ENCODE results near the gene YTHDF2.

DNA sequence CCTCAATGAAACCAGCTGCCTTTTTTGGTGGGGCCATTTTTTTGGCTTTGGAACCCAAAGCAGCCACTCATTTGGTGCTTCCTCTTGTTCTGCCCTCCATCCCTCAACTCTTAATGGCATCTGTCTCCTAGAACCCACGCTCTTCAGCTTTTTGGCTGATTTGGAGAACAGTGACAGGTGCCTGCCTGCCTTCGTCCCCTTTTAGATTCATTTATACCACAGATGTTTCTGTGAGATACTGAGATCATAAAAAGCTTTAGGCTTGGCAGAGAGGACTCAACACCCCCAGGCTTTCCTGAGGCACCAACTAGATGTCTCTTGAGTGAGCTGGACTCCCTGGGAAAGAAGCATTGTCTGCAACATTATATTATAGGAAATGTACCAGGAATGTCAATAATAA is 20.4 kb upstream of the YTHDF2 start:
- no peak for TF ChIP-seq POLR2A (IDR thresholded peaks at IDR 0.05)
- TF ChIP-seq, protein P1, sequence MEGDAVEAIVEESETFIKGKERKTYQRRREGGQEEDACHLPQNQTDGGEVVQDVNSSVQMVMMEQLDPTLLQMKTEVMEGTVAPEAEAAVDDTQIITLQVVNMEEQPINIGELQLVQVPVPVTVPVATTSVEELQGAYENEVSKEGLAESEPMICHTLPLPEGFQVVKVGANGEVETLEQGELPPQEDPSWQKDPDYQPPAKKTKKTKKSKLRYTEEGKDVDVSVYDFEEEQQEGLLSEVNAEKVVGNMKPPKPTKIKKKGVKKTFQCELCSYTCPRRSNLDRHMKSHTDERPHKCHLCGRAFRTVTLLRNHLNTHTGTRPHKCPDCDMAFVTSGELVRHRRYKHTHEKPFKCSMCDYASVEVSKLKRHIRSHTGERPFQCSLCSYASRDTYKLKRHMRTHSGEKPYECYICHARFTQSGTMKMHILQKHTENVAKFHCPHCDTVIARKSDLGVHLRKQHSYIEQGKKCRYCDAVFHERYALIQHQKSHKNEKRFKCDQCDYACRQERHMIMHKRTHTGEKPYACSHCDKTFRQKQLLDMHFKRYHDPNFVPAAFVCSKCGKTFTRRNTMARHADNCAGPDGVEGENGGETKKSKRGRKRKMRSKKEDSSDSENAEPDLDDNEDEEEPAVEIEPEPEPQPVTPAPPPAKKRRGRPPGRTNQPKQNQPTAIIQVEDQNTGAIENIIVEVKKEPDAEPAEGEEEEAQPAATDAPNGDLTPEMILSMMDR (IDR thresholded peaks at IDR 0.05 in 4 of 5, conservative IDR thresholded peaks at IDR 0.05 in 1 of 5): no peak

Data from gastrocnemius medialis (tissue), 4 donors.